ENCODE measurements around the gene FERMT3. TPM values are rescaled to one million over a fixed set of nuclear protein-coding genes. Genes with fewer than 3 reads are reported as not detected.
A peak's percentile ranks its signal among the peaks of the same experiment; 100 is the strongest.

The FERMT3 gene
- total and polyA plus RNA-seq, 2 of the 13 experiments (the other 11 are each of a cell fraction or from before 2014, with no cell fraction given), result 0.29 TPM; not detected in 1

DNA sequence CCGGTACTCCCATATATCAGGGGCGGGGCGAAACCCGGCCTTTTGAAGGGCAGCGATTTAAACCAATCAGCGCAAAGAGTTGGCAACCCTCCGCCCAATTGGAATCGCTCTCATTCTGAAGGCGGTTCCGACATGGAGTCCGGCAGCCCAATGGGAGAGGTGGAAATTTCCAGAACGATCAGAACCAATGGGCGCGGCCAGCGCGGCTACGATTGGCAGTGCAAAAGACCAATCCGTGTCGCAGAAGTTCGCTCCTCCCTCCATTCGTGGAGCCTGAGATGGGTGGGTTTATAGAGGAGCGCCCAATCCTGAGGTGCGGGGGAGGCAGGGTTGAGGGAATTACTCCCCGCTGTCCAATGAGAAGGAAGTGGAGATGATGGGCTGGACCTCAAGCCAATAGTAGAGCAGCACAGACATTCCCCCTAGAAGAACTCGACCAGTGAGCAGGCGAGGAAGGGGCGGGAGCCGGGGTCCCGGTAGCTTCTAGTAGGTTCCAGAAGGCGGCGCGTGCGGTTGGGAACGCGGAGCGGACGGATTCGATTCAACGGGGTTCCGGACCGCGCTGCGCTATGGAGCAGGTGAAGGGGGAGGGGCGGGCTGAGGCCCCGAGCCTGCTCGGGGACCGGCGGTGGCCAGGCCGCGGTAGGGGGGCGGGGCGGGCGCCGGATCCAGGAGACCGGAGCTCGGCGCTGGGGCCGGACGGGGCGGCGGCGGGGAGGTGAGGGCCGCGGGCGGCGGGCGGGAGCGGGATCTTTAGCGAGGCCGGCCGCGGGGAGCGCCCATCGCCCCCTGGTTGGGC, 20.6 kb upstream of the FERMT3 start, which contains the start of gene STIP1 (continued):
- TF ChIP-seq FIP1L1 (IDR thresholded peaks at IDR 0.05; ENCODE audit: borderline replicate concordance, insufficient read depth, low read depth, low read length), result no peak
- no peak for TF ChIP-seq ZNF382 (CRISPR knock-in tag; IDR thresholded peaks at IDR 0.05; ENCODE audit: borderline replicate concordance)
- no peak for TF ChIP-seq SKI (IDR thresholded peaks at IDR 0.05; ENCODE audit: partially characterized antibody)
- TF ChIP-seq SRSF1 (optimal IDR thresholded peaks at IDR 0.05; ENCODE audit: low read depth, low read length), result no peak
- no peak for TF ChIP-seq RFXANK (CRISPR knock-in tag; IDR thresholded peaks at IDR 0.05)
- no peak for TF ChIP-seq NRL (CRISPR knock-in tag; IDR thresholded peaks at IDR 0.05; ENCODE audit: borderline replicate concordance)
- TF ChIP-seq SSRP1 (CRISPR knock-in tag; IDR thresholded peaks at IDR 0.05), result no peak
- peak in 1 of 2 experiments; percentile 62; a peak in 2 of 4 replicates for TF ChIP-seq EP300 (IDR thresholded peaks at IDR 0.05; ENCODE audit: low read depth in 2 of 2, low read length in 2 of 2)
- TF ChIP-seq EP300 (CRISPR knock-in tag; IDR thresholded peaks at IDR 0.05; ENCODE audit: borderline replicate concordance), result 0 out of 2 replicates have a peak, but pooled peaks have one; percentile 42
- TF ChIP-seq ZNF790 (CRISPR knock-in tag; IDR thresholded peaks at IDR 0.05; ENCODE audit: borderline replicate concordance), result no peak
- TF ChIP-seq ZNF776 (CRISPR knock-in tag; IDR thresholded peaks at IDR 0.05), result peak; percentile 24; the same call in 1 of the 2 replicates
- no peak; the same call in 1 of the 2 replicates for TF ChIP-seq PITX1 (CRISPR knock-in tag; IDR thresholded peaks at IDR 0.05)
- TF ChIP-seq, protein P1, sequence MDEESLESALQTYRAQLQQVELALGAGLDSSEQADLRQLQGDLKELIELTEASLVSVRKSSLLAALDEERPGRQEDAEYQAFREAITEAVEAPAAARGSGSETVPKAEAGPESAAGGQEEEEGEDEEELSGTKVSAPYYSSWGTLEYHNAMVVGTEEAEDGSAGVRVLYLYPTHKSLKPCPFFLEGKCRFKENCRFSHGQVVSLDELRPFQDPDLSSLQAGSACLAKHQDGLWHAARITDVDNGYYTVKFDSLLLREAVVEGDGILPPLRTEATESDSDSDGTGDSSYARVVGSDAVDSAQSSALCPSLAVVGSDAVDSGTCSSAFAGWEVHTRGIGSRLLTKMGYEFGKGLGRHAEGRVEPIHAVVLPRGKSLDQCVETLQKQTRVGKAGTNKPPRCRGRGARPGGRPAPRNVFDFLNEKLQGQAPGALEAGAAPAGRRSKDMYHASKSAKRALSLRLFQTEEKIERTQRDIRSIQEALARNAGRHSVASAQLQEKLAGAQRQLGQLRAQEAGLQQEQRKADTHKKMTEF (CRISPR knock-in tag; IDR thresholded peaks at IDR 0.05), result no peak
- no peak for TF ChIP-seq KMT2B (CRISPR knock-in tag; IDR thresholded peaks at IDR 0.05)
- TF ChIP-seq CENPX (CRISPR knock-in tag; IDR thresholded peaks at IDR 0.05), result no peak
- no peak for TF ChIP-seq ZNF562 (CRISPR knock-in tag; IDR thresholded peaks at IDR 0.05; ENCODE audit: borderline replicate concordance)
- TF ChIP-seq, protein P2, sequence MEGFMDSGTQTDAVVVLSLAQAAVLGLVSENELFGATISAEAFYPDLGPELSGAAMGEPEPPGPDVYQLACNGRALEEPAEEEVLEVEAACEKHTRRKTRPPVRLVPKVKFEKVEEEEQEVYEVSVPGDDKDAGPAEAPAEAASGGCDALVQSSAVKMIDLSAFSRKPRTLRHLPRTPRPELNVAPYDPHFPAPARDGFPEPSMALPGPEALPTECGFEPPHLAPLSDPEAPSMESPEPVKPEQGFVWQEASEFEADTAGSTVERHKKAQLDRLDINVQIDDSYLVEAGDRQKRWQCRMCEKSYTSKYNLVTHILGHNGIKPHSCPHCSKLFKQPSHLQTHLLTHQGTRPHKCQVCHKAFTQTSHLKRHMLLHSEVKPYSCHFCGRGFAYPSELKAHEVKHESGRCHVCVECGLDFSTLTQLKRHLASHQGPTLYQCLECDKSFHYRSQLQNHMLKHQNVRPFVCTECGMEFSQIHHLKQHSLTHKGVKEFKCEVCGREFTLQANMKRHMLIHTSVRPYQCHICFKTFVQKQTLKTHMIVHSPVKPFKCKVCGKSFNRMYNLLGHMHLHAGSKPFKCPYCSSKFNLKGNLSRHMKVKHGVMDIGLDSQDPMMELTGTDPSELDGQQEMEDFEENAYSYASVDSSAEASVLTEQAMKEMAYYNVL (CRISPR knock-in tag; IDR thresholded peaks at IDR 0.05; ENCODE audit: borderline replicate concordance), result 0 out of 2 replicates have a peak, but pooled peaks have one; percentile 42
- no peak; the same call in 1 of the 2 replicates for TF ChIP-seq NAIF1 (CRISPR knock-in tag; IDR thresholded peaks at IDR 0.05; ENCODE audit: borderline replicate concordance)
- TF ChIP-seq ZNF788 (CRISPR knock-in tag; IDR thresholded peaks at IDR 0.05; ENCODE audit: borderline replicate concordance), result no peak
- no peak for TF ChIP-seq HCFC1 (IDR thresholded peaks at IDR 0.05; ENCODE audit: low read depth, low read length)
- TF ChIP-seq, protein P3, sequence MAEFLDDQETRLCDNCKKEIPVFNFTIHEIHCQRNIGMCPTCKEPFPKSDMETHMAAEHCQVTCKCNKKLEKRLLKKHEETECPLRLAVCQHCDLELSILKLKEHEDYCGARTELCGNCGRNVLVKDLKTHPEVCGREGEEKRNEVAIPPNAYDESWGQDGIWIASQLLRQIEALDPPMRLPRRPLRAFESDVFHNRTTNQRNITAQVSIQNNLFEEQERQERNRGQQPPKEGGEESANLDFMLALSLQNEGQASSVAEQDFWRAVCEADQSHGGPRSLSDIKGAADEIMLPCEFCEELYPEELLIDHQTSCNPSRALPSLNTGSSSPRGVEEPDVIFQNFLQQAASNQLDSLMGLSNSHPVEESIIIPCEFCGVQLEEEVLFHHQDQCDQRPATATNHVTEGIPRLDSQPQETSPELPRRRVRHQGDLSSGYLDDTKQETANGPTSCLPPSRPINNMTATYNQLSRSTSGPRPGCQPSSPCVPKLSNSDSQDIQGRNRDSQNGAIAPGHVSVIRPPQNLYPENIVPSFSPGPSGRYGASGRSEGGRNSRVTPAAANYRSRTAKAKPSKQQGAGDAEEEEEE (CRISPR knock-in tag; IDR thresholded peaks at IDR 0.05; ENCODE audit: borderline replicate concordance), result no peak
- no peak for TF ChIP-seq ZNF10 (CRISPR knock-in tag; IDR thresholded peaks at IDR 0.05; ENCODE audit: borderline replicate concordance, low read depth)
- TF ChIP-seq, protein P4, sequence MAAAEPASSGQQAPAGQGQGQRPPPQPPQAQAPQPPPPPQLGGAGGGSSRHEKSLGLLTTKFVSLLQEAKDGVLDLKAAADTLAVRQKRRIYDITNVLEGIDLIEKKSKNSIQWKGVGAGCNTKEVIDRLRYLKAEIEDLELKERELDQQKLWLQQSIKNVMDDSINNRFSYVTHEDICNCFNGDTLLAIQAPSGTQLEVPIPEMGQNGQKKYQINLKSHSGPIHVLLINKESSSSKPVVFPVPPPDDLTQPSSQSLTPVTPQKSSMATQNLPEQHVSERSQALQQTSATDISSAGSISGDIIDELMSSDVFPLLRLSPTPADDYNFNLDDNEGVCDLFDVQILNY (CRISPR knock-in tag; conservative IDR thresholded peaks at IDR 0.05), result peak; percentile 78
- TF ChIP-seq ELF4 (CRISPR knock-in tag; IDR thresholded peaks at IDR 0.05; ENCODE audit: borderline replicate concordance), result no peak
